Small intestine (tissue), 7 donors: ENCODE data around the gene CPLX1. TPM values are rescaled to one million over a fixed set of nuclear protein-coding genes. Genes with fewer than 3 reads are reported as not detected.

ENCODE experiments used
- DNase-seq, 2 donors: peaks; one replicate each; pipeline versions ENCODE4 v3.0.0 to v3.0.0-alpha.2; 2013
- FAIRE-seq: peaks from 2 replicates; lab custom pipeline; 2012; peaks lifted over from hg19 to GRCh38; lab: Jason Lieb, UNC
- H3K27ac ChIP-seq, 3 donors: one replicate each; pipeline ENCODE4 v1.5.1; 2013; ENCODE audit warnings: low read length in 2 of 3, mild to moderate bottlenecking in 2 of 3, control low read depth in 1 of 3, inconsistent platforms in 1 of 3, low read depth in 1 of 3, moderate library complexity in 1 of 3
- H3K27me3 ChIP-seq, 3 donors: one replicate each; pipeline ENCODE4 v1.6.1; 2013; ENCODE audit warnings: low read length in 3 of 3, inconsistent platforms in 1 of 3; ENCODE audit not compliant: control insufficient read depth in 3 of 3, insufficient read depth in 3 of 3
- H3K36me3 ChIP-seq, 3 donors: one replicate each; pipeline ENCODE4 v1.6.1; 2013; ENCODE audit warnings: low read length in 3 of 3, inconsistent platforms in 1 of 3, low read depth in 1 of 3, mild to moderate bottlenecking in 1 of 3, moderate library complexity in 1 of 3; ENCODE audit not compliant: control insufficient read depth in 3 of 3, insufficient read depth in 2 of 3
- H3K4me1 ChIP-seq, 3 donors: one replicate each; pipeline ENCODE4 v1.6.1; 2013; ENCODE audit warnings: low read length in 2 of 3, inconsistent platforms in 1 of 3, low read depth in 1 of 3, mild to moderate bottlenecking in 1 of 3, moderate library complexity in 1 of 3; ENCODE audit not compliant: control insufficient read depth in 3 of 3, insufficient read depth in 2 of 3
- H3K4me3 ChIP-seq, 3 donors: one replicate each; pipeline ENCODE4 v1.5.1; 2013; ENCODE audit warnings: low read length in 3 of 3, control low read depth in 1 of 3, inconsistent platforms in 1 of 3, low read depth in 1 of 3, mild to moderate bottlenecking in 1 of 3, moderate library complexity in 1 of 3
- H3K9me3 ChIP-seq, 2 donors: one replicate each; pipeline ENCODE4 v1.6.1; 2013; ENCODE audit warnings: low read depth in 1 of 2, low read length in 1 of 2; ENCODE audit not compliant: control insufficient read depth in 2 of 2, insufficient read depth in 1 of 2
- WGBS, 3 donors: extraction: QIAGEN DNeasy Blood & Tissue Kit; methylation state at CpG; one replicate each; pipeline ENCODE4 v1.1.7; 2013; 5-methylcytosine and 5-hydroxymethylcytosine counted together
- polyA plus RNA-seq, 4 donors: library from polyadenylated mRNA; stranded (reverse) in 3 of 4; unstranded in 1 of 4; fragments of 200-250 nt in 3 of 4; fragments of 120-200 nt in 1 of 4; gene quantifications; one replicate each; pipeline versions ENCODE4 v1.2.1 to v1.2.3, GENCODE V29; 2013
- donor health status: healthy with polysubstance abuse.
- donor health status: control.
- donor health status: control.
- donor health status: Bipolar disorder and iron deficiency.
- donor health status: healthy.

Gene CPLX1
- polyA plus RNA-seq, 4 donors = 1.4 to 2.6 TPM; not detected in 2

DNA sequence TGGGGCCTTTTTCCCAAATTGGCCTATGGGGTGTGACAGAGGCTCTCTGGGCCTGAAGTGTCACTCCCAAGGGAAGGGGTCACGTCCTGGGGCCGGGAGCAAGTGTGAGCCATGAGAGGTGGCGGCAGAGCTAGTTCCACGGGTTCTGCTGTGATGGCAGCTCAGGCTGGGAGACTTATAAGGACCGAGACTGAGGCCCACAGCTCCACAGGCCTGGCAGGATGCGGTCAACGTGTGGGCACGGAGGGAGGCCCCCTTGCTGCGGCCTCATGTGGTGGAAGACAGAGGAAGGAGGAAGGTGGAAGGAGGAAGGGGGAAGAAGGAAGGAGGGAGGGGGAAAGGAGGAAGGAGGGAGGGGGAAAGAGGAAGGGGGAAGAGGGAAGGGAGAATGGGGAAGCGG, 7.2 kb upstream of the CPLX1 start:
- 59 to 69% (median 64%) methylated on average over 10 of the region's 10 CpGs for WGBS, 3 donors
- Histone ChIP-seq H3K4me3 (no peak overlapping the region), H3K36me3 (no peaks in the 10 kb centered on the region), H3K4me1 (peaks cover 0 to 2% (median 0%) of the 10 kb centered on the region in 3 donors), H3K27me3 (peaks cover 3 to 20% (median 8%) of the 10 kb centered on the region in 3 donors), H3K9me3 (peaks cover 3 to 29% of the 10 kb centered on the region in 2 donors), H3K27ac (no peak overlapping the region)
- DNase-seq (no peak), FAIRE-seq (no peak)

DNA sequence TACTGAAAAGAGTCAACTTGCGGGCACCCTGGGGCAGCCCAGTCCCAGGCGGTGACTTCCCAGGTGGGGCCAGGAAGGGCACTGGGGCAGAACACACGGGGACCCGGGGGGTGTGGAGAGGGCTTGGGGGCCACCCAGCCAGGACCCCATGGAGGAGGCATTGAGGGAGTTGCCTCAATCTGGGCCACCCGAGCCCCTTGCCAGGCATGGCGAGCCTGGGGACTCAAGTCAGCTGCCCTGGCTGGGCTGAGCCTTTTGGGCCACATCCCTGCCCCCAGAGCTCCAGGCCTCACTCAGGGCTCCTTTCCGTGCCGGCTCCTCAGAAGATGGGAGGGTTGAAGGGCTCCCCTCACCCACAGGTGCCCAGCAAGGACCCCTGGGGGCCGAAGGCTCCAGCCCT, 6.6 kb upstream of the CPLX1 start:
- H3K27ac ChIP-seq = no peak overlapping the region
- FAIRE-seq (no peak), DNase-seq (no peak)
- WGBS, 3 donors = 79 to 91% (median 85%) methylated on average over 9 of the region's 9 CpGs
- peaks cover 3 to 23% of the 10 kb centered on the region in 2 donors for H3K9me3 ChIP-seq
- H3K4me3 ChIP-seq = no peak overlapping the region
- H3K36me3 ChIP-seq = no peaks in the 10 kb centered on the region
- peaks cover 0 to 2% (median 0%) of the 10 kb centered on the region in 3 donors for H3K4me1 ChIP-seq
- peaks cover 3 to 26% (median 11%) of the 10 kb centered on the region in 3 donors for H3K27me3 ChIP-seq

DNA sequence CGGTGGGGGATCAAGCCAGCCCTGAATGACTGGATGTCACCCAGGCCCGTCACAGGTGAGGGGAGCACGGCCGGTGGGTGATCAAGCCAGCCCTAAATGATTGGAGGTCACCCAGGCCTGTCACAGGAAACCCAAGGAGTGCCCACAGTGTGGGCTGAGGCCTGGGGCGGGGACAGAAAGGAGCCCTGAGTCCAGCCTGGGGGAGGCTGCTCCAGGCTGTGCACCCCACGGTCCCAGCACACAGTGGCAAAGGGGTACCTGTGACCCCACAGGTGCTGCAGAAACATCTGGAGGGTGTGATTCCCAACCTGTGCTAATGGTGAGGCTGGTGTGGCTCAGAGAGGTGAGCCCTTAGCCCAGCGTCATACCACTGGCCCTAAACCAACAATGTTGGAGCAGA, 6.2 kb upstream of the CPLX1 start:
- Histone ChIP-seq H3K9me3 (peaks cover 3 to 18% of the 10 kb centered on the region in 2 donors), H3K27me3 (peaks cover 3 to 30% (median 15%) of the 10 kb centered on the region in 3 donors), H3K4me1 (peaks cover 0 to 2% (median 0%) of the 10 kb centered on the region in 3 donors), H3K4me3 (no peak overlapping the region), H3K36me3 (no peaks in the 10 kb centered on the region), H3K27ac (no peak overlapping the region)
- DNase-seq = no peak
- WGBS, 3 donors = 91 to 95% (median 94%) methylated on average over 6 to 7 of the region's 7 CpGs
- FAIRE-seq = no peak

DNA sequence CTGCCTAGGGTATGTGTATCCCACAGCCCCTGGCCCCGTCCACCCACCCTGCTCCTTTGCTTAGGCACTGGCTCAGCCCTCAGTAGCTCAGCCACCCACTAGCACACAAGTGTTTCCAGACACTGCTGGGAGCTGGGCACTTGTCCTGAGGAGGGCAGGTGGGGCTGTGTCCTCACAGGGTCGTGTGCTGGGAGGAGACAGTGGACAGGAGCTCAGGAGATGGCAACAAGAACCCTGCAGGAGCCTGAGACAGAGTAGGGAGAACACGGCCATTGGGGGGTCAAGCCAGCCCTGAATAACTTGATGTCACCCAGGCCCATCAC, 5.5 kb upstream of the CPLX1 start:
- WGBS, 3 donors = 56 to 84% (median 74%) methylated on average over 3 of the region's 3 CpGs
- no peak for DNase-seq
- Histone ChIP-seq H3K4me3 (no peak overlapping the region), H3K9me3 (peaks cover 3 to 12% of the 10 kb centered on the region in 2 donors), H3K27me3 (peaks cover 3 to 36% (median 16%) of the 10 kb centered on the region in 3 donors), H3K36me3 (no peaks in the 10 kb centered on the region), H3K4me1 (peaks cover 0 to 2% (median 0%) of the 10 kb centered on the region in 3 donors), H3K27ac (no peak overlapping the region)
- no peak for FAIRE-seq

DNA sequence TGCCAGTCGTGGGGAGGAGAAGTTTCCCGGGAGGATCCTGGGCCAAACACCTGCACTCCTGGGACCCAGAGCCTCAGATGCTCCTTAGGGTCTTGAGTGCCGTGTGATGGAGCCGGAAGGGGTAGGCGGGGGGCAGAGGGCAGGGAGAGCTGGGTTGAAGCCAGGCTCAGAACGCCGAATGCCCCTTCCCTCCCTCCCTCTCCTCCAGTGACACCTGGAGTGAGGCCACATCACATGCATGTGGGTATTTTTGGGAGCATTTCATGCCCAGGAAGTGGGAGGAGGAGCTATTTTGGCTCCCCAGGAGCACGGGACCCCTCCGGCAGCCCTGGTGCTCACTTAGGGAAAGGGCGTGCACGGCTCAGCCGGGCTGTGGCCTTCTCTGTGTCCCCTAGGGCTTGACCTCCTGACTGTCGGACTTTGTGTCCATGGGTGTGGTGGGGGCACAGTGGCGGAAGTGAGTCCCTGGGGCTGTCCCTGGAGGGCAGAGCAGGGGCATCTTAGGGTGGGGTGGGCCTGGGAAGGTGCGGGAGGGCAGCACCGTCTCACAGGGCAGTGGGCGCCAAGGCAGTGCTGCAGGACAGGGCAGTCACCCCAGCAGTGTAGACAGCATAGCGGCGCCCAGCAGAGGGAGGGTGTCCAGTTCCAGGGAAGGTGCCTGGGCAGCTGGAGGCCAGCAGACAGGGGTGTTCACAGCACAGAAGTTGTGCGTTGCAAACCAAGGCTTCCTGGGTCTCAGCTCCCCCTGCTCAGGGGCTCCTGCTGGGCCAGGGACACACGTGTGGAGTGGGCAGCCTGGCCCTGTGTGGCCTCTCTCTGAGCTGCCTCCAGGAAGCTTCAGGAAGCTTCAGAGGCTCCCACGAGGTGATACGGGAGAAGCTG, 4.9 kb upstream of the CPLX1 start:
- 52 to 70% (median 57%) methylated on average over 21 to 23 of the region's 23 CpGs for WGBS, 3 donors
- H3K27ac ChIP-seq = no peak overlapping the region
- DNase-seq (no peak), FAIRE-seq (no peak)
- no peaks in the 10 kb centered on the region for H3K36me3 ChIP-seq
- peaks cover 0 to 2% (median 0%) of the 10 kb centered on the region in 3 donors for H3K4me1 ChIP-seq
- no peak overlapping the region for H3K4me3 ChIP-seq
- peaks cover 3 to 10% of the 10 kb centered on the region in 2 donors for H3K9me3 ChIP-seq
- H3K27me3 ChIP-seq = peaks cover 3 to 36% (median 16%) of the 10 kb centered on the region in 3 donors

DNA sequence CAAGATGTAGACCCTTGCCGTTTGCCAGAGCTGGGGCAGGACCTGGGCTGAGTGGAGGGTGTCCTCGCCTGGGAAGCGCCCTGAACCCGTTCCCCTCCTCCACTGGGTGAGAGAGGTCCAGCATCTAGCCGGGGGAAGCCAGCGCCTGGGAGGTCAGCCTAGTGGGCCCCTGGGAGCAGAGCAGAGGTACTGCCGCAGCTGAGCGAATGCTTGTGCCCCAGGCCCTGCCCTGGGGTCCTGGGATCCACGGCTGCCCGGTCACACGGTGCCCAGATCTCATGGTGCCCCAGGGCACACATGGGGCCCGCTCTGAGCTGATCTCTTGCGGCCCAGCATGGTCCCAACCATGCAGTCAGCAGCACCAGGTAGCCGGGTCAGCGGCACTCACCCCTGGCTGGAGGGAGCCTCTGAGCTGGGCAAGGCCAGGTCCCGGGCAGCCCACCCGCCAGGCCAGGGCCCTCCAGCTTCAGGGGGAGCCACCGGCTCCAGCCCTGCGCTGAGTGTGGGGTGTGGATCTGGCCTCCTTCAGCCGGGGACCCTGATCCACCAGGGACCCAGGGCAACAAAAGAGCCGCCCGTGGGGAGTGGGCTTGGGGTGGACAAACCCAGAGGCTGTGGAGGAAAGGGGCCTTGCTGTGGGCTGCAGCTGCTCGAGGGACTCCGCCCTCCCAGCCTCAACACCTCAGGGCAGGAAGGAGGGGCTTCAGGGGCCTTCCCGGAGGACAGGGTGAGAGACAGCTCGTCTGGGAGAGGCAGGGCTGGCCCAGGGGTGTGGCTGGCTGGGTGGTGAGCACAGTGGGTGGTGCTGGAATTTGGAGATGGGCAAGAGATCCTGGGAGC, 4.1 kb upstream of the CPLX1 start:
- Histone ChIP-seq H3K4me3 (no peak overlapping the region), H3K36me3 (no peaks in the 10 kb centered on the region), H3K27ac (no peak overlapping the region), H3K9me3 (peaks cover 3 to 10% of the 10 kb centered on the region in 2 donors), H3K4me1 (peaks cover 0 to under 1% (median 0%) of the 10 kb centered on the region in 3 donors), H3K27me3 (peaks cover 7 to 41% (median 16%) of the 10 kb centered on the region in 3 donors)
- FAIRE-seq (no peak), DNase-seq (no peak)
- WGBS, 3 donors = 67 to 74% (median 69%) methylated on average over 23 to 26 of the region's 26 CpGs

DNA sequence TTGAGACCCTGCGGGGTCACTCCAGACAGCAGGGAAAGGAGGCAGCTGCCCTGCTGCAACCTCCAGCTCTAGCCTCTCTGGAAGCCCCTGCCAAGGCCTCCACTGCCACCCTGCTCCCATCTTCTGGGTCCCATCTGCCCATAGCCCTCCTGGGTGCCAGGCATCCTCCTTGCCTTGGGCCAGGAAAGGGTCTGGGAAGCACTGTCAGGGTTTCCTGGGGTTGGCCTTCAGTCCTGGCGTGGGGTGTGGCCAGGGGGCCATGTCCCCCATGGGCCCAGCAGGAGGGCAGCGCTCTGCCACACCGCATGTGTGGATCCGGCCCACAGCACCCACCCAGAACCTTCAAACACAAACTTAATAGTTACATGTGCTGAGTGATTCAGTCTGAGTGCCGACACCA, 3.4 kb upstream of the CPLX1 start:
- whole genome bisulfite sequencing, 3 donors = 83 to 87% (median 85%) methylated on average over 5 to 6 of the region's 6 CpGs
- Histone ChIP-seq H3K36me3 (no peaks in the 10 kb centered on the region), H3K4me1 (no peaks in the 10 kb centered on the region), H3K27me3 (peaks cover 7 to 48% (median 18%) of the 10 kb centered on the region in 3 donors), H3K27ac (no peak overlapping the region), H3K4me3 (no peak overlapping the region), H3K9me3 (peaks cover 3 to 10% of the 10 kb centered on the region in 2 donors)
- FAIRE-seq (no peak), DNase-seq (no peak)

DNA sequence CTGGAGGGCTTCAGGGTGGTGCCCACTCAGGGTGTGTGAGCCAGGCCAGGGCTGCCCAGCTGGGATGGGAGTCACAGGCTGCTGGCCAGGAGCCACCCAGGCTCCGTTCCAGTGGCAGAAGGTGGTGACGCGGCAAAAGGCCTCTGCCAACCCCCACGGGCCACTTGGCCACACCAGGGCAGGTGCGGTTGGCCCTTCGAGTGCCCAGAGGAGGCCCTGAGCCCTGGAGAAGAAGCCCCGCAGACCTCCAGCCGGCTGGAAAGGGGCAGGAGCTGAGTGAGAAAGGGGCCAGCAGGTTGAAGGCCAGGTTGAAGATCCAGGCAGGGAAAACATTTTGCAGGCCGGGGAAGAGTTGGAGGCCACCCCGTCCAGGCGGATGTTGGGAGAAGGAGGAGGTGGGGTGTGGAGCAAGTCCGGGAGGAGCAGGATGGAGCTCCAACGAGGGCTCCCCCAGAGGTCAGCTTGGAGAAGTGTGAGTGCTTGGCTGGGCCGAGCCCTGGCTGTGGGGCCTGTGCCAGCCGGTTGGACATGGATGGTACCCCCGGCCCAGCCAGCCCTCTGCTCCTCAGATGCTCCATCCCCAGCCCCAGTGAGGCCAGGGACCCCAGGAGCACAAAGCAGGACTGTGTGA, 2.8 kb upstream of the CPLX1 start:
- 30 to 45% (median 40%) methylated on average over 15 to 16 of the region's 16 CpGs for WGBS, 3 donors
- Histone ChIP-seq H3K4me1 (no peaks in the 10 kb centered on the region), H3K9me3 (peaks cover 3 to 10% of the 10 kb centered on the region in 2 donors), H3K36me3 (no peaks in the 10 kb centered on the region), H3K27ac (no peak overlapping the region), H3K4me3 (no peak overlapping the region), H3K27me3 (peaks cover 11 to 53% (median 23%) of the 10 kb centered on the region in 3 donors)
- FAIRE-seq (no peak), DNase-seq (no peak)
